ENCODE results near the gene ZFTA.

Gene ZFTA

GRCh38 chr11:63747011-63747410, 21.6 kb downstream of the ZFTA start:
- Histone ChIP-seq H3K36me3 (ENCODE audit: control insufficient read depth, insufficient read depth, low read length) (peaks cover 20% of the 10 kb centered on the region), H3K4me1 (ENCODE audit: control insufficient read depth, insufficient read depth, low read length, poor library complexity, severe bottlenecking) (no peaks in the 10 kb centered on the region), H3K27ac (ENCODE audit: low read depth, low read length, severe bottlenecking) (no peak overlapping the region), H3K9me3 (ENCODE audit: control insufficient read depth, low read length) (no peaks in the 10 kb centered on the region), H3K4me3 (ENCODE audit: extremely low read depth, insufficient read depth, low read length, poor library complexity, severe bottlenecking) (no peak overlapping the region)
- WGBS, 2 experiments (ENCODE audit: insufficient coverage in 2 of 2) = 100% methylated on average over 1 of the region's 3 CpGs

GRCh38 chr11:63745304-63746170, 23.0 kb downstream of the ZFTA start:
- 93 to 96% methylated on average over 12 to 13 of the region's 13 CpGs for WGBS, 2 experiments (ENCODE audit: insufficient coverage in 2 of 2)
- H3K27ac ChIP-seq (ENCODE audit: low read depth, low read length, severe bottlenecking) = no peak overlapping the region
- peaks cover 7% of the 10 kb centered on the region for H3K36me3 ChIP-seq (ENCODE audit: control insufficient read depth, insufficient read depth, low read length)
- H3K4me1 ChIP-seq (ENCODE audit: control insufficient read depth, insufficient read depth, low read length, poor library complexity, severe bottlenecking) = no peaks in the 10 kb centered on the region
- no peak overlapping the region for H3K4me3 ChIP-seq (ENCODE audit: extremely low read depth, insufficient read depth, low read length, poor library complexity, severe bottlenecking)
- H3K9me3 ChIP-seq (ENCODE audit: control insufficient read depth, low read length) = no peaks in the 10 kb centered on the region

GRCh38 chr11:63738720-63739360, 29.7 kb downstream of the ZFTA start:
- WGBS, 2 experiments (ENCODE audit: insufficient coverage in 2 of 2) = 25 to 55% methylated on average over 3 to 4 of the region's 8 CpGs
- H3K27ac ChIP-seq (ENCODE audit: low read depth, low read length, severe bottlenecking) = no peak overlapping the region
- H3K36me3 ChIP-seq (ENCODE audit: control insufficient read depth, insufficient read depth, low read length) = no peaks in the 10 kb centered on the region
- H3K9me3 ChIP-seq (ENCODE audit: control insufficient read depth, low read length) = no peaks in the 10 kb centered on the region
- peaks cover 5% of the 10 kb centered on the region for H3K4me1 ChIP-seq (ENCODE audit: control insufficient read depth, insufficient read depth, low read length, poor library complexity, severe bottlenecking)
- H3K4me3 ChIP-seq (ENCODE audit: extremely low read depth, insufficient read depth, low read length, poor library complexity, severe bottlenecking) = no peak overlapping the region

- Histone ChIP-seq H3K36me3 (ENCODE audit: control insufficient read depth, insufficient read depth, low read length) (no peaks in the 10 kb centered on the region), H3K9me3 (ENCODE audit: control insufficient read depth, low read length) (no peaks in the 10 kb centered on the region), H3K27ac (ENCODE audit: low read depth, low read length, severe bottlenecking) (no peak overlapping the region), H3K4me3 (ENCODE audit: extremely low read depth, insufficient read depth, low read length, poor library complexity, severe bottlenecking) (no peak overlapping the region), H3K4me1 (ENCODE audit: control insufficient read depth, insufficient read depth, low read length, poor library complexity, severe bottlenecking) (peaks cover 5% of the 10 kb centered on the region)
- WGBS, 2 experiments (ENCODE audit: insufficient coverage in 2 of 2) = no CpG with 5 or more reads among the region's 1 CpG
These were observed 30.9 kb downstream of the ZFTA start for GRCh38 chr11:63737718-63738117.

GRCh38 chr11:63736864-63737263, 31.7 kb downstream of the ZFTA start:
- no peaks in the 10 kb centered on the region for H3K9me3 ChIP-seq (ENCODE audit: control insufficient read depth, low read length)
- H3K36me3 ChIP-seq (ENCODE audit: control insufficient read depth, insufficient read depth, low read length) = no peaks in the 10 kb centered on the region
- no peak overlapping the region for H3K4me3 ChIP-seq (ENCODE audit: extremely low read depth, insufficient read depth, low read length, poor library complexity, severe bottlenecking)
- H3K4me1 ChIP-seq (ENCODE audit: control insufficient read depth, insufficient read depth, low read length, poor library complexity, severe bottlenecking) = peaks cover 5% of the 10 kb centered on the region
- no peak overlapping the region for H3K27ac ChIP-seq (ENCODE audit: low read depth, low read length, severe bottlenecking)
- no CpG with 5 or more reads among the region's 4 CpGs for WGBS, 2 experiments (ENCODE audit: insufficient coverage in 2 of 2)

GRCh38 chr11:63729326-63729725, 39.2 kb downstream of the ZFTA start:
- Histone ChIP-seq H3K4me1 (ENCODE audit: control insufficient read depth, insufficient read depth, low read length, poor library complexity, severe bottlenecking) (no peaks in the 10 kb centered on the region), H3K9me3 (ENCODE audit: control insufficient read depth, low read length) (no peaks in the 10 kb centered on the region), H3K36me3 (ENCODE audit: control insufficient read depth, insufficient read depth, low read length) (no peaks in the 10 kb centered on the region), H3K27ac (ENCODE audit: low read depth, low read length, severe bottlenecking) (no peak overlapping the region), H3K4me3 (ENCODE audit: extremely low read depth, insufficient read depth, low read length, poor library complexity, severe bottlenecking) (no peak overlapping the region)
- WGBS, 2 experiments (ENCODE audit: insufficient coverage in 2 of 2) = 80% methylated on average over 1 of the region's 3 CpGs; no CpG with 5 or more reads in 1 of the 2 experiments

- Histone ChIP-seq H3K9me3 (ENCODE audit: control insufficient read depth, low read length) (no peaks in the 10 kb centered on the region), H3K27ac (ENCODE audit: low read depth, low read length, severe bottlenecking) (no peak overlapping the region), H3K36me3 (ENCODE audit: control insufficient read depth, insufficient read depth, low read length) (peaks cover 5% of the 10 kb centered on the region), H3K4me3 (ENCODE audit: extremely low read depth, insufficient read depth, low read length, poor library complexity, severe bottlenecking) (no peak overlapping the region), H3K4me1 (ENCODE audit: control insufficient read depth, insufficient read depth, low read length, poor library complexity, severe bottlenecking) (no peaks in the 10 kb centered on the region)
- 95 to 100% methylated on average over 3 of the region's 3 CpGs for WGBS, 2 experiments (ENCODE audit: insufficient coverage in 2 of 2)
These were observed 48.0 kb downstream of the ZFTA start for GRCh38 chr11:63720611-63721010.

- Histone ChIP-seq H3K4me3 (ENCODE audit: extremely low read depth, insufficient read depth, low read length, poor library complexity, severe bottlenecking) (no peak overlapping the region), H3K36me3 (ENCODE audit: control insufficient read depth, insufficient read depth, low read length) (peaks cover 9% of the 10 kb centered on the region), H3K27ac (ENCODE audit: low read depth, low read length, severe bottlenecking) (no peak overlapping the region), H3K9me3 (ENCODE audit: control insufficient read depth, low read length) (no peaks in the 10 kb centered on the region), H3K4me1 (ENCODE audit: control insufficient read depth, insufficient read depth, low read length, poor library complexity, severe bottlenecking) (no peaks in the 10 kb centered on the region)
- WGBS, 2 experiments (ENCODE audit: insufficient coverage in 2 of 2) = 92% methylated on average over 2 of the region's 2 CpGs; no CpG with 5 or more reads in 1 of the 2 experiments
These were observed 48.6 kb downstream of the ZFTA start for GRCh38 chr11:63719987-63720386.

GRCh38 chr11:63719001-63719400, 49.6 kb downstream of the ZFTA start:
- H3K27ac ChIP-seq (ENCODE audit: low read depth, low read length, severe bottlenecking) = no peak overlapping the region
- H3K4me1 ChIP-seq (ENCODE audit: control insufficient read depth, insufficient read depth, low read length, poor library complexity, severe bottlenecking) = no peaks in the 10 kb centered on the region
- peaks cover 16% of the 10 kb centered on the region for H3K36me3 ChIP-seq (ENCODE audit: control insufficient read depth, insufficient read depth, low read length)
- no peak overlapping the region for H3K4me3 ChIP-seq (ENCODE audit: extremely low read depth, insufficient read depth, low read length, poor library complexity, severe bottlenecking)
- 88 to 91% methylated on average over 1 of the region's 1 CpG for WGBS, 2 experiments (ENCODE audit: insufficient coverage in 2 of 2)
- H3K9me3 ChIP-seq (ENCODE audit: control insufficient read depth, low read length) = no peaks in the 10 kb centered on the region
